Breast epithelium (tissue), 4 donors: ENCODE measurements around the gene RAC2. TPM values are rescaled to one million over a fixed set of nuclear protein-coding genes. Genes with fewer than 3 reads are reported as not detected.

Source experiments
- DNase-seq, 2 donors: peaks; one replicate each; pipeline ENCODE4 v3.0.0-alpha.2; 2019; ENCODE audit warnings: low spot score in 2 of 2
- H3K27ac ChIP-seq, 2 donors: fragments of 200-600 bp; sonication (generic) in 1 of 2; one replicate each; pipeline ENCODE4 v1.5.1; 2016 to 2019; ENCODE audit warnings: mild to moderate bottlenecking in 1 of 2
- H3K27me3 ChIP-seq, 2 donors: fragments of 200-600 bp; sonication (generic) in 1 of 2; one replicate each; pipeline versions ENCODE4 v1.5.1 to v1.6.0; 2017 to 2019; ENCODE audit warnings: control low read depth in 1 of 2, mild to moderate bottlenecking in 1 of 2
- H3K36me3 ChIP-seq: fragments of 200-600 bp; one replicate; pipeline ENCODE4 v1.5.1; 2019
- H3K4me1 ChIP-seq, 2 donors: fragments of 200-600 bp; sonication (generic); one replicate each; pipeline ENCODE4 v1.5.1; 2016 to 2019; ENCODE audit warnings: control low read depth in 1 of 2
- H3K4me3 ChIP-seq, 3 donors: fragments of 200-600 bp; sonication (generic); 1 replicate in 2 of 3; 2 replicates in 1 of 3; pipeline ENCODE4 v1.5.1; 2016 to 2019; ENCODE audit warnings: mild to moderate bottlenecking in 3 of 3, moderate library complexity in 2 of 3
- H3K9me3 ChIP-seq, 2 donors: fragments of 200-600 bp; sonication (generic) in 1 of 2; one replicate each; pipeline ENCODE4 v1.5.1; 2016 to 2019; ENCODE audit warnings: control low read depth in 1 of 2
- CTCF ChIP-seq, 3 donors: fragments of 450-650 bp; IDR thresholded peaks; one replicate each; pipeline ENCODE4 v1.5.1; 2016 to 2017; ENCODE audit warnings: antibody characterized with exemption in 3 of 3, mild to moderate bottlenecking in 3 of 3, moderate library complexity in 3 of 3
- POLR2A ChIP-seq: fragments of 450-650 bp; IDR thresholded peaks from one replicate; pipeline ENCODE4 v1.6.1; 2016; ENCODE audit warnings: antibody characterized with exemption, mild to moderate bottlenecking, moderate library complexity
- POLR2AphosphoS5 ChIP-seq, 3 donors: sonication (generic); formaldehyde crosslinking; IDR thresholded peaks; one replicate each; pipeline ENCODE4 v1.6.1; 2017; ENCODE audit warnings: antibody characterized with exemption in 3 of 3
- intact Hi-C: fragments of 100-400 bp; cut with DNase I; formaldehyde crosslinking; loops from one replicate; pipeline ENCODE4 v1.15.1; 2023; ENCODE audit warnings: low total_unique reads
- total RNA-seq, 3 donors: library from RNA; depleted of rRNA; stranded (reverse); fragments of >200 nt; gene quantifications; one replicate each; pipeline ENCODE4 v1.1.0, GENCODE V29; 2016

RAC2 gene
- total RNA-seq, 3 donors from 2014 or later = 10.5 to 12.0 (median 11.5) TPM

- no peaks in the 10 kb centered on the region for H3K4me1 ChIP-seq
- no peaks in the 10 kb centered on the region for H3K36me3 ChIP-seq
- peaks cover 0 to 3% of the 10 kb centered on the region in 2 donors for H3K27me3 ChIP-seq
- intact Hi-C loops = no loop called here
- no peaks in the 10 kb centered on the region for H3K9me3 ChIP-seq
- no peak for TF ChIP-seq POLR2A
- no peak for TF ChIP-seq POLR2AphosphoS5 (IDR thresholded peaks at IDR 0.05)
- TF ChIP-seq CTCF (IDR thresholded peaks at IDR 0.05) = no peak
- no peak overlapping the region for H3K4me3 ChIP-seq
- no peak overlapping the region for H3K27ac ChIP-seq
- no peak for DNase-seq
These were observed 45.2 kb upstream of the RAC2 start for GRCh38 chr22:37289156-37289735.

GRCh38 chr22:37288521-37288920 is 44.5 kb upstream of the RAC2 start:
- TF ChIP-seq CTCF (IDR thresholded peaks at IDR 0.05) (no peak), POLR2A (no peak), POLR2AphosphoS5 (IDR thresholded peaks at IDR 0.05) (no peak)
- H3K27me3 ChIP-seq = peaks cover 0 to 11% of the 10 kb centered on the region in 2 donors
- no peak for DNase-seq
- no peak overlapping the region for H3K27ac ChIP-seq
- intact Hi-C loops = no loop called here
- H3K36me3 ChIP-seq = no peaks in the 10 kb centered on the region
- no peaks in the 10 kb centered on the region for H3K4me1 ChIP-seq
- H3K4me3 ChIP-seq = no peak overlapping the region
- H3K9me3 ChIP-seq = no peaks in the 10 kb centered on the region

- Histone ChIP-seq H3K27ac (no peak overlapping the region), H3K4me1 (no peaks in the 10 kb centered on the region), H3K9me3 (no peaks in the 10 kb centered on the region), H3K36me3 (no peaks in the 10 kb centered on the region), H3K27me3 (peaks cover 0 to 20% of the 10 kb centered on the region in 2 donors), H3K4me3 (no peak overlapping the region)
- TF ChIP-seq POLR2AphosphoS5 (IDR thresholded peaks at IDR 0.05) (no peak), CTCF (IDR thresholded peaks at IDR 0.05) (no peak), POLR2A (no peak)
- DNase-seq = no peak
- intact Hi-C loops = no loop called here
These were observed 43.5 kb upstream of the RAC2 start for GRCh38 chr22:37287550-37287951.

- Histone ChIP-seq H3K9me3 (no peaks in the 10 kb centered on the region), H3K27me3 (peaks cover 0 to 24% of the 10 kb centered on the region in 2 donors), H3K27ac (no peak overlapping the region), H3K4me1 (no peaks in the 10 kb centered on the region), H3K4me3 (no peak overlapping the region), H3K36me3 (no peaks in the 10 kb centered on the region)
- intact Hi-C loops = no loop called here
- DNase-seq = no peak
- TF ChIP-seq CTCF (IDR thresholded peaks at IDR 0.05) (no peak), POLR2A (no peak), POLR2AphosphoS5 (IDR thresholded peaks at IDR 0.05) (no peak)
These were observed 41.9 kb upstream of the RAC2 start for GRCh38 chr22:37285937-37286336.

GRCh38 chr22:37284805-37285355 is 40.8 kb upstream of the RAC2 start:
- Histone ChIP-seq H3K4me3 (peak overlapping the region in 2 of 3 donors; percentile 30 to 49), H3K27ac (no peak overlapping the region), H3K9me3 (no peaks in the 10 kb centered on the region), H3K27me3 (peaks cover 0 to 24% of the 10 kb centered on the region in 2 donors), H3K4me1 (no peaks in the 10 kb centered on the region), H3K36me3 (no peaks in the 10 kb centered on the region)
- TF ChIP-seq POLR2A (no peak), CTCF (IDR thresholded peaks at IDR 0.05) (no peak), POLR2AphosphoS5 (IDR thresholded peaks at IDR 0.05) (no peak)
- intact Hi-C loops = no loop called here
- peak in 1 of 2 donors; percentile 49 for DNase-seq
